Epithelial cell of proximal tubule (primary cell): ENCODE results near the gene NFASC. TPM values are rescaled to one million over a fixed set of nuclear protein-coding genes. Genes with fewer than 3 reads are reported as not detected.

Experiments used
- DNase-seq: peaks from one replicate; pipeline ENCODE4 v3.0.0-alpha.2; 2011; ENCODE audit warnings: low read depth
- H3K4me3 ChIP-seq: 2 replicates; pipeline ENCODE4 v1.5.1; 2011; ENCODE audit warnings: low read depth, mild to moderate bottlenecking, low read length
- total RNA-seq: library from RNA; depleted of rRNA; stranded (reverse); fragments of >200 nt; gene quantifications from 2 replicates; pipeline ENCODE4 v1.2.3, GENCODE V29; 2015
- TF ChIP-seq, protein P1 (sequence below): conservative IDR thresholded peaks from 2 replicates; pipeline ENCODE4 v1.5.1; 2012; ENCODE audit warnings: low read depth, mild to moderate bottlenecking, low read length

The NFASC gene
- total RNA-seq, 1 donor from 2014 or later: 0.29 TPM

DNA sequence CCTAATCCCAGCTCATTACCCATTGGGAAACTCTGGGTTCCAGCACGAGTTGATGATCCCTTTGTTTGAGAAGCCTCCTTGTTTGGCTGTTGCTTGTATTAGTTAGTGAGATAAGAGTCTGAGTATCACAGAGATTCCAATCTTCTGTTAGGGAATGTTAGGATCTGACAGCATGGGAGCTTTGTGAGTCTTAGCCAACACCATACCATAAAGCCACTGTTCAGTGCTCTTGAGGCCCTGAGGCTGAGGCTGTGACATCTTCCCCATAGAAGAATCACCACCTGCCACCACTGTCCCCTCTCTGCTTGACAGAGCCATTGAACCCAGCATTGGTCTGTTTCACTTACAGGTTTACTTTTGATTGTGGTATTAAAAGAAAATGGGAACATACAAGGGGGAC, 29.3 kb upstream of the NFASC start:
- H3K4me3 ChIP-seq: no peak overlapping the region
- no peak for DNase-seq
- TF ChIP-seq, protein P1, sequence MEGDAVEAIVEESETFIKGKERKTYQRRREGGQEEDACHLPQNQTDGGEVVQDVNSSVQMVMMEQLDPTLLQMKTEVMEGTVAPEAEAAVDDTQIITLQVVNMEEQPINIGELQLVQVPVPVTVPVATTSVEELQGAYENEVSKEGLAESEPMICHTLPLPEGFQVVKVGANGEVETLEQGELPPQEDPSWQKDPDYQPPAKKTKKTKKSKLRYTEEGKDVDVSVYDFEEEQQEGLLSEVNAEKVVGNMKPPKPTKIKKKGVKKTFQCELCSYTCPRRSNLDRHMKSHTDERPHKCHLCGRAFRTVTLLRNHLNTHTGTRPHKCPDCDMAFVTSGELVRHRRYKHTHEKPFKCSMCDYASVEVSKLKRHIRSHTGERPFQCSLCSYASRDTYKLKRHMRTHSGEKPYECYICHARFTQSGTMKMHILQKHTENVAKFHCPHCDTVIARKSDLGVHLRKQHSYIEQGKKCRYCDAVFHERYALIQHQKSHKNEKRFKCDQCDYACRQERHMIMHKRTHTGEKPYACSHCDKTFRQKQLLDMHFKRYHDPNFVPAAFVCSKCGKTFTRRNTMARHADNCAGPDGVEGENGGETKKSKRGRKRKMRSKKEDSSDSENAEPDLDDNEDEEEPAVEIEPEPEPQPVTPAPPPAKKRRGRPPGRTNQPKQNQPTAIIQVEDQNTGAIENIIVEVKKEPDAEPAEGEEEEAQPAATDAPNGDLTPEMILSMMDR: no peak

DNA sequence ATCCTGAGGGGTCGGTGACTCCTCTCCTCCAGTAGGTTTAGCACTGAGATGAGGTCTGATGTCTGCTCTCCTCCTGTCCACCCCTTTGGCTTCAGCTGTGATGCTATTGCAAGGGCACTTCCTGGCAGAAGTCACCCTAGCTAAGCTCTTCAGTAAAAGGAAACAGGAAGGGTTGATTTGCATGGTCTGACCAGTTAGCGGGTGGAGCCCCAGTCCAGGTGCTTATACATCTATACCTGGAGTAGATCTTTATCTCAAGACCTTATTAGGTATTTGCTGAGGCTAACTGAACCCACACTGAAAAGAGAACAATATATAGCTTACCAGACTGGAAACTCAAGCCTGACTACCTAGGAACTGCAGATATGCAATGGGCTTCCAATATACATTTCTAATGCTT, 28.9 kb upstream of the NFASC start:
- DNase-seq: no peak
- TF ChIP-seq, protein P1: no peak

DNA sequence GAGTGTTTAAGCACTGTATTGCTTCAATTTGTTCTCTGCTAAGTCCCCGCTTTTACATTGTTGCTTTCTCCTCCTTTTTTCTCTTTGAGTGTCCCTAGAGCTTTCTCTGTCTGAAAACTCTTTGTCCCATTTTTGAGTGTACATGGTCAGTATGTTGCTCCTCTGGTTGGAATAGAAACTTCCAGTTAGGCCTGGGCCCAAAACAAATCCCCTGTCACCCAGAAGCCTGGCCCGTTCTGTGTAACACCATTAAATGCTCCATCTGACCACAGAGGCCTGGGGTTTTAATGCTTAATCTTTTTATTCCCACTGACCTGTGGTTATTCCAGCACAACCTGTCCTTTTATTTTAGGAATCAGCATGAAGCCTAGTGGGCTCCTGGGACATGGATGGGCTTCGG, 28.3 kb upstream of the NFASC start:
- DNase-seq: no peak
- TF ChIP-seq, protein P1: no peak
- no peak overlapping the region for H3K4me3 ChIP-seq

More for the DNA sequence above, 28.9 kb upstream of the NFASC start:
- H3K4me3 ChIP-seq: no peak overlapping the region

DNA sequence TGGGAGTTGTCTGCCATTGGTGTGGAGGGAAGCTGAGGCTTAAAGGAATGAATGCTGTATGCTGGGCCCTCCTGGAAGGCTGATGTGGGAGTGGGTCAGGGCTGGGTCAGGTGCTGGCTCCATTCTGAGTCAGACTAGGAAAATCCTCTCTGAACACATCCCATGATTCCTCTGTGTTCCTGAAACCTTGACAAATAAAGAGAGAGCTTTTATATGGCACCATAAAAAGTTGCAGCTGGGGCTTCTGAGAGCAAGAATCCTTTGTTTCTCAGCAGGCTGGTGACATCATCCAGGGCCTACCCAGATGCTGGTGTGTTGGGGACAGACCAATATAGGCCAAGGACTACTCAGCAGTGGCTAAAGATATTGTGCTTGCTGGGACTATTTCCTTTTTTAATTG, 27.8 kb upstream of the NFASC start:
- TF ChIP-seq, protein P1: no peak
- no peak for DNase-seq
- no peak overlapping the region for H3K4me3 ChIP-seq

DNA sequence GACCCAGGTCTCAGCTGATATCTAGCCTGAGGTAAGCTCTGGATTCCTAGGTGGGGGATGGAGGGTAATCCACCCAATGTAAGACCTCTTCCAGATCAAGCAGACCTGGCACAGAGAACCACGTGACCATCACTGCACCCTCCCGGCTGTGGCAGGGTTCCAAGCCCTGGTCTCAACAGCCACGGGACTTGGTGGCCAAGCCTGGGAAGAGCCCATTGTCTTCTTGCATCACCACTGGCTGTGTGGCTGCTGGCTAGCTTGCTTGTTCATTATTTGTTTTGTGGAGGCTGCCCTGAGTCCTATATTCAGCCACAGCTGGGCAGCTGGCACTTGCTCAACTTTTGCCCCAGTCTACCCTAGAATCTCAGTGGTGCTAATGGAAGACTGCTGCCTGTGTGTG, 24.1 kb upstream of the NFASC start:
- H3K4me3 ChIP-seq: no peak overlapping the region
- TF ChIP-seq, protein P1: no peak
- no peak for DNase-seq

DNA sequence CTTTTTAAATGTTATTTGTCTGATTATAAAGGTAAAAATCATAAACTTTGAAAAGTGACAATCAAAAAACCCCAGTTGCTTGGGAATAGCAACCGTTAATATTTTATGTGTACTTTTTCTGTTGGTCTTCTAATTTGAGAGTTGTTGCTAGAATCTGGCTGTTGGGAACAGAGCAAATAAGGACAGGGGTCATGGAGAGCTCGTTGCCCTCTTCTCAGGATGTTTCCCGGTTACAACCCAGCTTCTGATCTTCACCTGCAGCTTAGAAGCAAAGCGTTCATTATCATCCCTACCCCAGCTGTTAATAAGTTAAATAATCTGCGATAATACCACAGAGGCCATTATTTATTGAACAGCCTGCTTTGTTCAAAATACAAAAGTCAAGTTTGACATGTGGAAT, 22.1 kb upstream of the NFASC start:
- H3K4me3 ChIP-seq: no peak overlapping the region
- no peak for DNase-seq
- TF ChIP-seq, protein P1: no peak

DNA sequence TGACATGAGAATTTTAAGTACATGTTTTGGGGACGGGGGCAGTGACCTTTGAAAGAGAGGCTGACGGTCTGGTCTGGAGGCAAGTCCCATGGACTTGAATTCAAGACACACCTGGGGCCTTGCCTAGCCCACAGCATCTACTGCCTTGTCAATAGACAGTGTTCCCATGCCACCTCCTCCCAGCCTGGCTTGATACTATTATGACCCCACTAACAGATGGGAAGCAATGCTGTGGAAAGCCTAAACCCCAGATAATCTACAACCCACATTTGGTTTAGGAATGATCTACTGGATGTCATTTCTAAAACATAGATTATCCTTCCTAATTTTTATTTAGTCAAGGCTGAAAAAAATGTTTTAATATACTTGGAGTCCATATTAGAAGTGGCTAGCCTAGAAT, 17.8 kb upstream of the NFASC start:
- no peak overlapping the region for H3K4me3 ChIP-seq
- no peak for DNase-seq
- TF ChIP-seq, protein P1: no peak
